ENCODE measurements around the gene AIF1L.

Gene AIF1L

GRCh38 chr9:131117121-131117761 lies 20.9 kb downstream of the AIF1L start:
- no peaks in the 10 kb centered on the region for H3K36me3 ChIP-seq (ENCODE audit: insufficient read depth, low read length)
- no peaks in the 10 kb centered on the region for H3K4me1 ChIP-seq (ENCODE audit: insufficient read depth, low read length)
- no peaks in the 10 kb centered on the region for H3K27me3 ChIP-seq (ENCODE audit: control insufficient read depth in 1 of 2, insufficient read depth in 2 of 2, low read length in 2 of 2)
- H3K27ac ChIP-seq (ENCODE audit: low read depth, low read length), result no peak overlapping the region
- no peak overlapping the region for H3K9ac ChIP-seq (ENCODE audit: low read length)
- no peaks in the 10 kb centered on the region for H3K9me3 ChIP-seq (ENCODE audit: low read length)
- H3K4me3 ChIP-seq (ENCODE audit: low read depth in 1 of 2, low read length in 2 of 2), result no peak overlapping the region

- no peaks in the 10 kb centered on the region for H3K4me1 ChIP-seq (ENCODE audit: insufficient read depth, low read length)
- no peaks in the 10 kb centered on the region for H3K9me3 ChIP-seq (ENCODE audit: low read length)
- no peaks in the 10 kb centered on the region for H3K36me3 ChIP-seq (ENCODE audit: insufficient read depth, low read length)
- no peak overlapping the region for H3K9ac ChIP-seq (ENCODE audit: low read length)
- H3K27me3 ChIP-seq (ENCODE audit: control insufficient read depth in 1 of 2, insufficient read depth in 2 of 2, low read length in 2 of 2), result no peaks in the 10 kb centered on the region
- H3K27ac ChIP-seq (ENCODE audit: low read depth, low read length), result no peak overlapping the region
- no peak overlapping the region for H3K4me3 ChIP-seq (ENCODE audit: low read depth in 1 of 2, low read length in 2 of 2)
Observed at GRCh38 chr9:131117762-131118145, 21.4 kb downstream of the AIF1L start.

GRCh38 chr9:131119600-131119999 lies 23.3 kb downstream of the AIF1L start:
- H3K4me1 ChIP-seq (ENCODE audit: insufficient read depth, low read length), result peaks cover 2% of the 10 kb centered on the region
- no peaks in the 10 kb centered on the region for H3K36me3 ChIP-seq (ENCODE audit: insufficient read depth, low read length)
- H3K4me3 ChIP-seq (ENCODE audit: low read depth in 1 of 2, low read length in 2 of 2), result no peak overlapping the region
- no peaks in the 10 kb centered on the region for H3K27me3 ChIP-seq (ENCODE audit: control insufficient read depth in 1 of 2, insufficient read depth in 2 of 2, low read length in 2 of 2)
- H3K9me3 ChIP-seq (ENCODE audit: low read length), result no peaks in the 10 kb centered on the region
- no peak overlapping the region for H3K9ac ChIP-seq (ENCODE audit: low read length)
- no peak overlapping the region for H3K27ac ChIP-seq (ENCODE audit: low read depth, low read length)

- H3K4me1 ChIP-seq (ENCODE audit: insufficient read depth, low read length), result peaks cover 4% of the 10 kb centered on the region
- no peaks in the 10 kb centered on the region for H3K27me3 ChIP-seq (ENCODE audit: control insufficient read depth in 1 of 2, insufficient read depth in 2 of 2, low read length in 2 of 2)
- H3K27ac ChIP-seq (ENCODE audit: low read depth, low read length), result no peak overlapping the region
- no peaks in the 10 kb centered on the region for H3K9me3 ChIP-seq (ENCODE audit: low read length)
- H3K4me3 ChIP-seq (ENCODE audit: low read depth in 1 of 2, low read length in 2 of 2), result no peak overlapping the region
- no peaks in the 10 kb centered on the region for H3K36me3 ChIP-seq (ENCODE audit: insufficient read depth, low read length)
- no peak overlapping the region for H3K9ac ChIP-seq (ENCODE audit: low read length)
Observed at GRCh38 chr9:131120620-131121228, 24.4 kb downstream of the AIF1L start.

GRCh38 chr9:131121346-131121745 lies 25.0 kb downstream of the AIF1L start:
- H3K36me3 ChIP-seq (ENCODE audit: insufficient read depth, low read length), result no peaks in the 10 kb centered on the region
- no peaks in the 10 kb centered on the region for H3K9me3 ChIP-seq (ENCODE audit: low read length)
- no peak overlapping the region for H3K4me3 ChIP-seq (ENCODE audit: low read depth in 1 of 2, low read length in 2 of 2)
- H3K27me3 ChIP-seq (ENCODE audit: control insufficient read depth in 1 of 2, insufficient read depth in 2 of 2, low read length in 2 of 2), result no peaks in the 10 kb centered on the region
- H3K4me1 ChIP-seq (ENCODE audit: insufficient read depth, low read length), result peaks cover 8% of the 10 kb centered on the region
- H3K27ac ChIP-seq (ENCODE audit: low read depth, low read length), result no peak overlapping the region
- H3K9ac ChIP-seq (ENCODE audit: low read length), result no peak overlapping the region

- Histone ChIP-seq H3K9ac (ENCODE audit: low read length) (no peak overlapping the region), H3K27ac (ENCODE audit: low read depth, low read length) (no peak overlapping the region)
Observed at GRCh38 chr9:131122158-131122557, 25.8 kb downstream of the AIF1L start.

GRCh38 chr9:131125038-131125287 lies 28.6 kb downstream of the AIF1L start:
- H3K27me3 ChIP-seq (ENCODE audit: control insufficient read depth in 1 of 2, insufficient read depth in 2 of 2, low read length in 2 of 2), result no peaks in the 10 kb centered on the region
- peaks cover 13% of the 10 kb centered on the region for H3K4me1 ChIP-seq (ENCODE audit: insufficient read depth, low read length)
- no peaks in the 10 kb centered on the region for H3K9me3 ChIP-seq (ENCODE audit: low read length)
- H3K36me3 ChIP-seq (ENCODE audit: insufficient read depth, low read length), result peaks cover 26% of the 10 kb centered on the region
- peak overlapping the region; percentile 82 for H3K27ac ChIP-seq (ENCODE audit: low read depth, low read length)
- H3K4me3 ChIP-seq (ENCODE audit: low read depth in 1 of 2, low read length in 2 of 2), result peak overlapping the region; percentile 38 to 83
- H3K9ac ChIP-seq (ENCODE audit: low read length), result peak overlapping the region; percentile 96

More at GRCh38 chr9:131122158-131122557, 25.8 kb downstream of the AIF1L start:
- Histone ChIP-seq H3K4me3 (ENCODE audit: low read depth in 1 of 2, low read length in 2 of 2) (no peak overlapping the region), H3K27me3 (ENCODE audit: control insufficient read depth in 1 of 2, insufficient read depth in 2 of 2, low read length in 2 of 2) (no peaks in the 10 kb centered on the region), H3K36me3 (ENCODE audit: insufficient read depth, low read length) (no peaks in the 10 kb centered on the region), H3K4me1 (ENCODE audit: insufficient read depth, low read length) (peaks cover 13% of the 10 kb centered on the region), H3K9me3 (ENCODE audit: low read length) (no peaks in the 10 kb centered on the region)

GRCh38 chr9:131125288-131126058 lies 29.1 kb downstream of the AIF1L start, which contains the start of gene NUP214:
NUP214 (plus strand) TSS chr9:131125586; CDS start chr9:131125705, 119 bp downstream.
- H3K4me3 ChIP-seq (ENCODE audit: low read depth in 1 of 2, low read length in 2 of 2), result peak within 1 kb of the TSS; percentile 80 to 83
- H3K36me3 ChIP-seq (ENCODE audit: insufficient read depth, low read length), result peaks cover 30% of the 10 kb centered on the region
- peaks cover 13% of the 10 kb centered on the region for H3K4me1 ChIP-seq (ENCODE audit: insufficient read depth, low read length)
- H3K9ac ChIP-seq (ENCODE audit: low read length), result peak within 1 kb of the TSS; percentile 96
- peak within 1 kb of the TSS; percentile 82 for H3K27ac ChIP-seq (ENCODE audit: low read depth, low read length)
- H3K9me3 ChIP-seq (ENCODE audit: low read length), result no peaks in the 10 kb centered on the region
- no peaks in the 10 kb centered on the region for H3K27me3 ChIP-seq (ENCODE audit: control insufficient read depth in 1 of 2, insufficient read depth in 2 of 2, low read length in 2 of 2)

- no peaks in the 10 kb centered on the region for H3K27me3 ChIP-seq (ENCODE audit: control insufficient read depth in 1 of 2, insufficient read depth in 2 of 2, low read length in 2 of 2)
- peak overlapping the region; percentile 80 to 83 for H3K4me3 ChIP-seq (ENCODE audit: low read depth in 1 of 2, low read length in 2 of 2)
- peak overlapping the region; percentile 91 for H3K9ac ChIP-seq (ENCODE audit: low read length)
- peak overlapping the region; percentile 82 for H3K27ac ChIP-seq (ENCODE audit: low read depth, low read length)
- H3K9me3 ChIP-seq (ENCODE audit: low read length), result no peaks in the 10 kb centered on the region
- H3K36me3 ChIP-seq (ENCODE audit: insufficient read depth, low read length), result peaks cover 36% of the 10 kb centered on the region
- peaks cover 13% of the 10 kb centered on the region for H3K4me1 ChIP-seq (ENCODE audit: insufficient read depth, low read length)
Observed at GRCh38 chr9:131126059-131126426, 29.7 kb downstream of the AIF1L start.

- no peak overlapping the region for H3K4me3 ChIP-seq (ENCODE audit: low read depth in 1 of 2, low read length in 2 of 2)
- no peak overlapping the region for H3K27ac ChIP-seq (ENCODE audit: low read depth, low read length)
- no peaks in the 10 kb centered on the region for H3K27me3 ChIP-seq (ENCODE audit: control insufficient read depth in 1 of 2, insufficient read depth in 2 of 2, low read length in 2 of 2)
- H3K4me1 ChIP-seq (ENCODE audit: insufficient read depth, low read length), result peaks cover 13% of the 10 kb centered on the region
- H3K9ac ChIP-seq (ENCODE audit: low read length), result no peak overlapping the region
- no peaks in the 10 kb centered on the region for H3K9me3 ChIP-seq (ENCODE audit: low read length)
- peaks cover 58% of the 10 kb centered on the region for H3K36me3 ChIP-seq (ENCODE audit: insufficient read depth, low read length)
Observed at GRCh38 chr9:131129183-131129582, 32.9 kb downstream of the AIF1L start.

GRCh38 chr9:131138676-131139075 lies 42.3 kb downstream of the AIF1L start:
- Histone ChIP-seq H3K27ac (ENCODE audit: low read depth, low read length) (no peak overlapping the region), H3K36me3 (ENCODE audit: insufficient read depth, low read length) (peaks cover 79% of the 10 kb centered on the region), H3K4me3 (ENCODE audit: low read depth in 1 of 2, low read length in 2 of 2) (no peak overlapping the region), H3K9ac (ENCODE audit: low read length) (no peak overlapping the region), H3K27me3 (ENCODE audit: control insufficient read depth in 1 of 2, insufficient read depth in 2 of 2, low read length in 2 of 2) (no peaks in the 10 kb centered on the region), H3K4me1 (ENCODE audit: insufficient read depth, low read length) (no peaks in the 10 kb centered on the region), H3K9me3 (ENCODE audit: low read length) (no peaks in the 10 kb centered on the region)
